Breast epithelium (tissue), 4 donors: ENCODE results near the gene PRPSAP2. TPM values are rescaled to one million over a fixed set of nuclear protein-coding genes. Genes with fewer than 3 reads are reported as not detected.
"Not testable (repeated sequence)": the region's sequence is repeated elsewhere in the genome, so short reads cannot be mapped to it uniquely, and the experiment has no call there.

ENCODE experiments used
- DNase-seq, 2 donors: peaks; one replicate each; pipeline ENCODE4 v3.0.0-alpha.2; 2019; ENCODE audit warnings: low spot score in 2 of 2
- H3K27ac ChIP-seq, 2 donors: fragments of 200-600 bp; sonication (generic) in 1 of 2; one replicate each; pipeline ENCODE4 v1.5.1; 2016 to 2019; ENCODE audit warnings: mild to moderate bottlenecking in 1 of 2
- H3K27me3 ChIP-seq, 2 donors: fragments of 200-600 bp; sonication (generic) in 1 of 2; one replicate each; pipeline versions ENCODE4 v1.5.1 to v1.6.0; 2017 to 2019; ENCODE audit warnings: control low read depth in 1 of 2, mild to moderate bottlenecking in 1 of 2
- H3K36me3 ChIP-seq: fragments of 200-600 bp; one replicate; pipeline ENCODE4 v1.5.1; 2019
- H3K4me1 ChIP-seq, 2 donors: fragments of 200-600 bp; sonication (generic); one replicate each; pipeline ENCODE4 v1.5.1; 2016 to 2019; ENCODE audit warnings: control low read depth in 1 of 2
- H3K4me3 ChIP-seq, 3 donors: fragments of 200-600 bp; sonication (generic); 1 replicate in 2 of 3; 2 replicates in 1 of 3; pipeline ENCODE4 v1.5.1; 2016 to 2019; ENCODE audit warnings: mild to moderate bottlenecking in 3 of 3, moderate library complexity in 2 of 3
- H3K9me3 ChIP-seq, 2 donors: fragments of 200-600 bp; sonication (generic) in 1 of 2; one replicate each; pipeline ENCODE4 v1.5.1; 2016 to 2019; ENCODE audit warnings: control low read depth in 1 of 2
- POLR2A ChIP-seq: fragments of 450-650 bp; IDR thresholded peaks from one replicate; pipeline ENCODE4 v1.6.1; 2016; ENCODE audit warnings: antibody characterized with exemption, mild to moderate bottlenecking, moderate library complexity
- POLR2AphosphoS5 ChIP-seq, 3 donors: sonication (generic); formaldehyde crosslinking; IDR thresholded peaks; one replicate each; pipeline ENCODE4 v1.6.1; 2017; ENCODE audit warnings: antibody characterized with exemption in 3 of 3
- intact Hi-C: fragments of 100-400 bp; cut with DNase I; formaldehyde crosslinking; loops from one replicate; pipeline ENCODE4 v1.15.1; 2023; ENCODE audit warnings: low total_unique reads
- total RNA-seq, 3 donors: library from RNA; depleted of rRNA; stranded (reverse); fragments of >200 nt; gene quantifications; one replicate each; pipeline ENCODE4 v1.1.0, GENCODE V29; 2016
- TF ChIP-seq, protein P1 (sequence below), 3 donors: fragments of 450-650 bp; IDR thresholded peaks; one replicate each; pipeline ENCODE4 v1.5.1; 2016 to 2017; ENCODE audit warnings: antibody characterized with exemption in 3 of 3, mild to moderate bottlenecking in 3 of 3, moderate library complexity in 3 of 3

PRPSAP2 gene
- total RNA-seq, 3 donors from 2014 or later: 16.0 to 41.3 (median 23.3) TPM

DNA sequence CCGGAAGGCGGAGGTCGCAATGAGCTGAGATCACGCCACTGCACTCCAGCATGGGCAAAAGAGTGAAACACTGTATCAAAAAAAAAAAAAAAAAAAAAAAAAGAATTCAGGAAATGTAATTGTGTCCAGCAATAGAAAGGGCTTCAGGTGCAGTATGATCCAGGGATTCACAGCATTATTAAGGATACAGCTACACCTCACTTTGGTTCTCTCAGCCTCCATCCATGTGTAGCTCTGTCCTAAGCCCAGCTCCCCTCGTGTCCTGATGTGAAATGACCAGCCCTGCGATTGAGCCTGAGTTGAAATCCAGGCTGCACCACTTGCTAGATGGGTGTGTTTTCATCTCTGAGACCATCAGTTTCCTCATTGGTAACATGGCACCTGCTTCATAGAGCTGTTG lies 97.1 kb downstream of the PRPSAP2 start:
- Histone ChIP-seq H3K4me3 (no peak overlapping the region), H3K36me3 (no peaks in the 10 kb centered on the region), H3K4me1 (no peaks in the 10 kb centered on the region), H3K27me3 (no peaks in the 10 kb centered on the region), H3K9me3 (no peaks in the 10 kb centered on the region), H3K27ac (no peak overlapping the region)
- intact Hi-C loops: no loop called here
- no peak for TF ChIP-seq POLR2A
- no peak for TF ChIP-seq POLR2AphosphoS5 (IDR thresholded peaks at IDR 0.05)
- TF ChIP-seq, protein P1, sequence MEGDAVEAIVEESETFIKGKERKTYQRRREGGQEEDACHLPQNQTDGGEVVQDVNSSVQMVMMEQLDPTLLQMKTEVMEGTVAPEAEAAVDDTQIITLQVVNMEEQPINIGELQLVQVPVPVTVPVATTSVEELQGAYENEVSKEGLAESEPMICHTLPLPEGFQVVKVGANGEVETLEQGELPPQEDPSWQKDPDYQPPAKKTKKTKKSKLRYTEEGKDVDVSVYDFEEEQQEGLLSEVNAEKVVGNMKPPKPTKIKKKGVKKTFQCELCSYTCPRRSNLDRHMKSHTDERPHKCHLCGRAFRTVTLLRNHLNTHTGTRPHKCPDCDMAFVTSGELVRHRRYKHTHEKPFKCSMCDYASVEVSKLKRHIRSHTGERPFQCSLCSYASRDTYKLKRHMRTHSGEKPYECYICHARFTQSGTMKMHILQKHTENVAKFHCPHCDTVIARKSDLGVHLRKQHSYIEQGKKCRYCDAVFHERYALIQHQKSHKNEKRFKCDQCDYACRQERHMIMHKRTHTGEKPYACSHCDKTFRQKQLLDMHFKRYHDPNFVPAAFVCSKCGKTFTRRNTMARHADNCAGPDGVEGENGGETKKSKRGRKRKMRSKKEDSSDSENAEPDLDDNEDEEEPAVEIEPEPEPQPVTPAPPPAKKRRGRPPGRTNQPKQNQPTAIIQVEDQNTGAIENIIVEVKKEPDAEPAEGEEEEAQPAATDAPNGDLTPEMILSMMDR (IDR thresholded peaks at IDR 0.05): no peak
- DNase-seq: no peak

DNA sequence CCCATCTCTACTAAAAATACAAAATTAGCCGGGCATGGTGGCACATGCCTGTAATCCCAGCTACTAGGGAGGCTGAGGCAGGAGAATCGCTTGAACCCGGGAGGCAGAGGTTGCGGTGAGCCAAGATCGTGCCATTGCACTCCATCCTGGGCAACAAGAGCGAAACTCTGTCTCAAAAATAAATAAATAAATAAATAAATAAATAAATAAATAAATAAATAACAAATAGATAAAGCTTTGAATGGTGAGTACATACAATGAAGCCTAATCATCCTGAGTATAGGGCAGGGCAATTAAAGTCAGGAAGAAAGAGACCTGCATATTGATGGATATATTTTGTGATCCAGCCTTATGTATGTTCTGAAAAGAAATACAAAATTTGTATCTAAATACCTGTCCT lies 98.1 kb downstream of the PRPSAP2 start:
- H3K4me1 ChIP-seq, H3K27me3 ChIP-seq, DNase-seq, H3K36me3 ChIP-seq, H3K4me3 ChIP-seq, H3K9me3 ChIP-seq, intact Hi-C loops, H3K27ac ChIP-seq: not testable (repeated sequence)

DNA sequence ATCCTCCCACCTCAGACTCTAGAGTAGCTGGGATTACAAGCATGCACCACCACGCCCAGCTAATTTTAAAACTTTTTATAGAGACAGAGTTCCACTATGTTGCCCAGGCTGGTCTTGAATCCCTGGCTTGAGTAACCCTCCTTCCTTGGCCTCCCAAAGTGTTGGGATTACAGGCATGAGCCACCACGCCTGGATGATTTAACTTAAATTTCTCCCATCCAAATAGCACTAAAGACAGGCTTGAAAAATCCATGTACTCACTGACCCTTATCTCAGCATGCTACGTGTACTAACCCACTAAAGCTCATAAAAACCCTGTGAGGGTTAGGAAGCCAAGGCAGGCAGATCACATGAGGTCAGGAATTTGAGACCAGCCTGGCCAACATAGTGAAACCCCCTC lies 98.7 kb downstream of the PRPSAP2 start:
- no peaks in the 10 kb centered on the region for H3K4me1 ChIP-seq
- no peak for DNase-seq
- H3K36me3 ChIP-seq: no peaks in the 10 kb centered on the region
- no peaks in the 10 kb centered on the region for H3K9me3 ChIP-seq
- H3K27me3 ChIP-seq: no peaks in the 10 kb centered on the region
- intact Hi-C loops: no loop called here
- no peak overlapping the region for H3K27ac ChIP-seq
- H3K4me3 ChIP-seq: no peak overlapping the region
- TF ChIP-seq, protein P1 (IDR thresholded peaks at IDR 0.05): no peak
- TF ChIP-seq POLR2AphosphoS5 (IDR thresholded peaks at IDR 0.05) (no peak), POLR2A (no peak)

DNA sequence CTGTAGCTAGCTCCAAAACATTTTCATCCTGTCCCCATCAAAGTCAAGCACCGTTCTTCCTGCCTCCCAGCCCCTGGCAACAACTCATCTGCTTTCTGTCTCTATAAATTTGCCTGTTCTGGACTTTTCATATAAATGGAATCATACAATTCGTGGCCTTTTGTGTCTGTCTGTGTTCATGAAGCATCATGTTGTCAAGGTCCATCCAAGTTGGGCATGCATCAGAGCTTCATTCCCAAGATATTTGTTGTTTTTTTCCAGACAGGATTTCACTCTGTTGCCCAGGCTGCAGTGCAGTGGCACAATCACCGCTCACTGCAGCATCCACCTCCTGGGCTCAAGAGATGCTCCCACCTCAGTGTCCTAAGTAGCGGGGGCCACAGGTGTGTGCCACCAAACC lies 99.9 kb downstream of the PRPSAP2 start:
- Histone ChIP-seq H3K9me3 (no peaks in the 10 kb centered on the region), H3K4me3 (no peak overlapping the region), H3K27ac (no peak overlapping the region), H3K4me1 (no peaks in the 10 kb centered on the region), H3K36me3 (no peaks in the 10 kb centered on the region), H3K27me3 (no peaks in the 10 kb centered on the region)
- TF ChIP-seq POLR2A (no peak), POLR2AphosphoS5 (IDR thresholded peaks at IDR 0.05) (no peak)
- TF ChIP-seq, protein P1 (IDR thresholded peaks at IDR 0.05): no peak
- DNase-seq: no peak
- intact Hi-C loops: no loop called here

DNA sequence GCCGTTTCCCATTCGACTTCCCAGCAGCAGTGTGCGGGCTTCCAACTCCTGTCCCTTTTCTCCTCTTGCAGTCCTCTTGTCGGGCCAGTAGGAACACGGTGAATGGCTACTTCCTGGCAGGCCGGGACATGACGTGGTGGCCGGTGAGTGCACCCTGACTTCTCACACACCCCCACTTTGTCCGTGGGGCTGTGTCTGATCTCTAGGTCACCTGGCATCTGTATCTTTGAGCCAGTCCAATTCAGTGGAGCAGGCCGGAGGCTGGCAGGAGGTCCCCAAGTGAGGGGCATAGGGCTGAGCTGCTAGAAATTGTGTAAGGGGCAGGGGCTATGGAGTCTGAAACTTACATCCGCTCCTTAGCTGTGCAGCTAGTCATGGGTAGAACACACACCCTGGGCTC lies 100.7 kb downstream of the PRPSAP2 start:
- no peaks in the 10 kb centered on the region for H3K36me3 ChIP-seq
- no peak overlapping the region for H3K4me3 ChIP-seq
- no peaks in the 10 kb centered on the region for H3K27me3 ChIP-seq
- no peak overlapping the region for H3K27ac ChIP-seq
- intact Hi-C loops: no loop called here
- TF ChIP-seq POLR2A: no peak
- no peak for TF ChIP-seq POLR2AphosphoS5 (IDR thresholded peaks at IDR 0.05)
- TF ChIP-seq, protein P1 (IDR thresholded peaks at IDR 0.05): no peak
- no peaks in the 10 kb centered on the region for H3K9me3 ChIP-seq
- no peak for DNase-seq
- no peaks in the 10 kb centered on the region for H3K4me1 ChIP-seq
